HG02973 (cell line): ENCODE data around the gene LLPH.

ENCODE experiments used
- ATAC-seq: cut with Tn5 transposase; IDR thresholded peaks from one replicate; pipeline ENCODE4 v1.9.1; 2021; ENCODE audit warnings: moderate library complexity; ENCODE audit not compliant: unreplicated experiment

The LLPH gene

DNA sequence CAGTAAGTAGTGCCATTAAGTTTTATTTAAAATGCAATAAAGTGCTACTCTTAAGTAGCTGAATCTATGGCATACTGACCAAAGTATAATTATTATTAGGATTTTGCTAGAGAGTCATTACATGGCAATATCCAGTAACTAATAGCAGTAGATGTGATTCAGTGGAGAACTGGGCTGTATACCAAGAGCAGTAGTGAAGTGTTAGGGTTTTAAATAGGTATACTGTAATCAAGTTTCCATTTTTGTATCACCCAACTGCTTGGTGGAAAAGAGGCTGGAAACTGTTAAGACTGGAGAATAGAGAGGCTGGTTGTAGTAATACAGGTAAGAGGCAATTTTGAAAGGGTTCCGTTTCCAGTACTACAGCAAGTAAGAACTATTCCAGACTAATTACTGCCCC lies 13.3 kb upstream of the LLPH start:
- ATAC-seq: no peak

- ATAC-seq: no peak
Observed at GRCh38 chr12:66142826-66143225, 12.3 kb upstream of the LLPH start.

DNA sequence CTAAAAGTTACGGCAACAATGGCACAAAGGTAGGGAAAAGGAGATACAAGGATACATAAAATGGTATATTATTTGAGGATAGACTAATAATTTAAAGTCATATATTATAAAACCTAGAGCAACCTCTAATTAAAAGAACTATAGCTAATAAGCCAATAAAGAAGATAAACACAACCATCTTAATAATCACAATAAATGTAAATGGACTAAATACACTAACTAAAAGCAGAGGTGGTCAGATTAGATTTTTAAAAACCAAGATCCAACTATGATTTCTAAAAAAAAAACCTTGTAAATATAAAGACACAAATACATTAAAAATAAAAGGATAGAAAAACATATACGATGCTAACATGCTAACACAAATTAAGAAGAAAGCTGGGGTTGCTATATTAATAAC lies 10.7 kb upstream of the LLPH start:
- ATAC-seq: no peak

- no peak for ATAC-seq
Observed at GRCh38 chr12:66140731-66141130, 10.2 kb upstream of the LLPH start.

GRCh38 chr12:66139328-66139727 lies 8.8 kb upstream of the LLPH start:
- no peak for ATAC-seq

GRCh38 chr12:66137937-66138336 lies 7.4 kb upstream of the LLPH start:
- ATAC-seq: no peak

DNA sequence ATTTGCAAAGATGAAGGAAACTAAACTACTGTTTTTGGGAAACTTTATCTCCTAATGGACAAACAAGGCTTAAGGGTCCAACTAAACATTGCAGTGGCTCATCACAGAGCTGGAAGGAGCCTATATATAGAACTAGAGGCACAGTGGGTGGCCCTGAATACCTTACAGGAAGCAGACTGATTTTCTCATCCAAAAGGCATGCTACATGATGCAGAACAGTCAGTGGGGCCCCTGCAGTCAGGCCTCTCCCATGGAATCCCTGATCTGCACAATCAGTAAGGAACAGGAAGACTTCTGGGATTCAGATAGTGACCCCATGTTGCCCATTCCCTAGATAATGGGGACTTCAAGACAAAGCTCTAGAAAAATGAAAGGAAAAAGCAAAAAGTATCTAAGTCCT lies 1.9 kb upstream of the LLPH start:
- ATAC-seq: no peak

DNA sequence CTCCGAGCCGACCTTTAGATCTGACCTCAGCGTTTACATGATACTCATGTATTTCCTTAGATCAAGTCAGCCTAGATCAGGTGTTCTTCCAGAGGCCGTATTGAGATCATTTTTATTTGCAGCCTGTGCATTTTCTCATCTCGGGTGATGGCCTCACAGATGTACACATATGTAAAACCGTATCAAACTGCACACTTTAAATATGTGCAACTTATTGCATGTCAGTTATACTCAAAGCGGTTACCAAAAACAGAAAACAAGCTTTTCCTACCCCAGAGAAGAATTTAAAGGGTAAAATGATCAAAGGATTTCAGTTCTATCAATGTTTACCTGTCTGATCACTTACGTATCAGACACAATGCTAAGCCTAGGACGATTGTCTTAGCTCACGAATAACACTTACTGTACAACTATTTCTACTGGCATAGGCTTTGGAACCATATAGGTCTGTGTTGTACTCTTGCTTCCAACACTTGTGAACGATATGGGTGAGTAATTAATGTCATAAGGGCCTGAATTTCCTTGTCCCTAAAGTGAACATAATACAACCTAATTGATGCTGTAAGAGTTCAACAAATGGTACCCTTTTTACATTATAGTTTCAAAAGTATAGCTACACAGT lies 628 bp upstream of the LLPH start:
- ATAC-seq: no peak

GRCh38 chr12:66129934-66130266 lies 650 bp downstream of the LLPH start:
- ATAC-seq: peak; percentile 15

- ATAC-seq: no peak
Observed at GRCh38 chr12:66127650-66128049, 2.9 kb downstream of the LLPH start.

GRCh38 chr12:66120477-66120876 lies 10.1 kb downstream of the LLPH start:
- no peak for ATAC-seq

GRCh38 chr12:66119870-66120241 lies 10.7 kb downstream of the LLPH start:
- ATAC-seq: no peak

DNA sequence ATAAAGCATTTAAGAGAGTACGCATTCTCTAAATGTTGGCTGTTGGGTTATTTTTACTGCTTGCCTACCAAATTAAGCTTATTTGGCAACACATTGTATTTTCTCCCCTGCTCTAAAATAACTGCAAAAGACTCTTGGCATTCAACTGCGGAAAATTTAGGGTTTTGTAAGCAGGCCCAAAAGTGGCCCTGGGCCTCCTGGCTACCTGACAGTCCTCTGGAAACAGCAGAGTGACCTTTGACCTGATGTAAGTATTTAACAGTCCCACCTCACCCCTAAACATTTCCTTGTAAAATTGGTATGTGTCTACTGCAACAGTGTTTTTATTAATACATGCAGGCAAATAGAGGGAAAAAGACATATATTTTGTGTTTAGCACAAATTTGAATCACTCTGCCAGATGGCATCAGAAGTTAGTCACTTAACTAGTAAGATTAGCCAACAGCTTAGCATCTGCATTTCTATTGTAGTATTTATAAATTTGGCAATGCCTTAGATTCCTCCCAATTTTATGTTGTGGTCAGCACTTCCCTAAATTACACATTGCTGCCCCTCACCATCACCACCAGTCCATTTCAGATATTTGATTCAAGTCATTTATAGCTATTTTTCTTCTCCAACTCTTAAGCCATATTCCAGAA lies 11.2 kb downstream of the LLPH start:
- no peak for ATAC-seq

GRCh38 chr12:66118240-66118891 lies 12.2 kb downstream of the LLPH start:
- ATAC-seq: peak; percentile 66

DNA sequence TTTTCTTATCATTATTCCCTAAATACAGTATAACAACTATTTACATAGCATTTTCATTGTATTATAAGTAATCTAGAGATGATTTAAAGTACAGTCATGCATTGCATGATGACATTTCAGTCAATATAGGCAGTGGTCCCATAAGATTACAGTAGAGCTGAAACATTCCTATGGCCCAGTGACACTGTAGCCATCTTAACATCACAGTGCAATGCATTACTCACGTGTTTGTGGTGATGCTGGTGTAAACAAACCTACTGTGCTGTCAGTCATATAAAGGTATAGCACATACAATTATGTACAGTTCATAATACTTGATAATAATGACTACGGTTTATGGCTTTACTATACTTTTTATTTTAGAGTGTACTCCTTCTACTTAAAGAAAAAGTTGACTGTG lies 13.3 kb downstream of the LLPH start:
- no peak for ATAC-seq

GRCh38 chr12:66115071-66115600 lies 15.4 kb downstream of the LLPH start:
- ATAC-seq: no peak

DNA sequence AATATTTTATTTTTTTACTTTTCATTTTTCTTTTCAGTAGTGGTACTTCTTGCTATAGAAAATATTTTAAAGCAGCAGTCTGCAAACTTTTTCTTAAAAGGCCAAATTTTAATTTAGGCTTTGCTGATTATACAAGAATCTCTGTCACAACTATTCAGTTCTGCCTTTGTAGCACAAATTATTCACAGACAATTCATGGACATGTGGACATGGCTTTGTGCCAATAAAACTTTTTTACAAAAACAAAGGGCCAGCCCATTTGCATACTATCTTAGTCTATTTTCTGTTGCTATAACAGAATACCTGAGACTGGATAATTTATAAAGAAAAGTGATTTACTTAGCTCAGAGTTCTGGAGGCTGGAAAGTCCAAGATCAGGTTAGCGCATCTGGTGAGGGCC lies 17.1 kb downstream of the LLPH start:
- no peak for ATAC-seq

DNA sequence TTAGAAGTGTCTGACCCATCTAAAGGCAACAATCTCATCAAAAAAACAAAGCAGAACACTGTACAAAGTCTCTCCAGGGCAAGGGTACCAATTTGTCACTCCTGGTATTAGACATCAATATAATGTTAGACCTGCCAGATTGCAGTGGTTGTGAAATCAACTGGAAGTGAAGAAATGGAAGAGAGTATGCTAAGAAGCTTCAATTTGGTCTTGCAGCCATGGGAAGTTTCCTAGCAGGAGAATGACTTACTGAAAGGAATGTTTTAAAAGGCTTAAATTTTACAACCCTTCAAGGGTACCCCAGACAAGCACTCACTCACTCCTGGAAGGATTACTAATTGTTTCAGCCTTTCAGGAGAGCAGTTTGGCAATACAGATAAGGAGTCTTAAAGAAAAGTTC lies 18.9 kb downstream of the LLPH start:
- no peak for ATAC-seq

GRCh38 chr12:66109056-66109455 lies 21.5 kb downstream of the LLPH start:
- ATAC-seq: no peak

GRCh38 chr12:66108386-66108785 lies 22.2 kb downstream of the LLPH start:
- ATAC-seq: no peak

DNA sequence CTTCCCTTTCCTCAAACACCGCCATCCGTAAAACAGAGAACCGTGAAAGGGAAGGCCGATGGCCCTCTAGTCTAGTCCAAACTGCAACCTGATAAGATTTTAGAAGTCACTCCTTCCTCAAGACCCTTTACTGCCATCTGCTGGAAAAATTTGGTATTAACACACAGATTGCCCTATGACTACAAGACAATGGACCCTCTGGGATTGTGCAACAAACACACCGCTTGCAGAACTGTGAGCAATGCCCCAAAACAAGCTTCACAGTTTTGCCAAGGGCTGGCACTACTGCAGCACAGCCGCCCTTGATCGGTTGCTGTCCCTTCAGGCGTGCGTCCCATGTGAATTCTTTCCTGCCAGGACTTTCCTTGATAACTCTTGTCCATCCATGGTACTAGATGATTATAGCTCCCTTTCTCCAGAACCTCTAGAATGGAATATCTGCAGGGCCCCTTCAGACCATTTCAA lies 23.1 kb downstream of the LLPH start:
- ATAC-seq: peak; percentile 93
